Adipocyte (in vitro differentiated cells): Measurements from ENCODE around the gene SLC25A43.
"Not testable (repeated sequence)": the region's sequence is repeated elsewhere in the genome, so short reads cannot be mapped to it uniquely, and the experiment has no call there.

ENCODE experiments used
- DNase-seq: peaks from one replicate; pipeline ENCODE4 v3.0.0-alpha.2; 2015; ENCODE audit warnings: low read depth
- H3K27me3 ChIP-seq: replicated peaks from 2 replicates; pipeline ENCODE4 v1.7.0; 2013; ENCODE audit warnings: mild to moderate bottlenecking, low read length, moderate library complexity; ENCODE audit not compliant: control insufficient read depth, insufficient read depth
- H3K36me3 ChIP-seq: 2 replicates; pipeline ENCODE4 v1.7.0; 2013; ENCODE audit warnings: low read length, mild to moderate bottlenecking, moderate library complexity; ENCODE audit not compliant: control insufficient read depth, insufficient read depth, severe bottlenecking
- H3K4me1 ChIP-seq: 2 replicates; pipeline ENCODE4 v1.7.0; 2013; ENCODE audit warnings: mild to moderate bottlenecking, low read length, moderate library complexity; ENCODE audit not compliant: control insufficient read depth, insufficient read depth
- H3K4me3 ChIP-seq: 2 replicates; pipeline ENCODE4 v1.7.0; 2013; ENCODE audit warnings: mild to moderate bottlenecking, low read length, moderate library complexity
- H3K9ac ChIP-seq: 2 replicates; pipeline ENCODE4 v1.7.0; 2013; ENCODE audit warnings: mild to moderate bottlenecking, low read length, moderate library complexity
- H3K9me3 ChIP-seq: 2 replicates; pipeline ENCODE4 v1.7.0; 2013; ENCODE audit warnings: mild to moderate bottlenecking, low read length, moderate library complexity; ENCODE audit not compliant: control insufficient read depth

Gene SLC25A43

DNA sequence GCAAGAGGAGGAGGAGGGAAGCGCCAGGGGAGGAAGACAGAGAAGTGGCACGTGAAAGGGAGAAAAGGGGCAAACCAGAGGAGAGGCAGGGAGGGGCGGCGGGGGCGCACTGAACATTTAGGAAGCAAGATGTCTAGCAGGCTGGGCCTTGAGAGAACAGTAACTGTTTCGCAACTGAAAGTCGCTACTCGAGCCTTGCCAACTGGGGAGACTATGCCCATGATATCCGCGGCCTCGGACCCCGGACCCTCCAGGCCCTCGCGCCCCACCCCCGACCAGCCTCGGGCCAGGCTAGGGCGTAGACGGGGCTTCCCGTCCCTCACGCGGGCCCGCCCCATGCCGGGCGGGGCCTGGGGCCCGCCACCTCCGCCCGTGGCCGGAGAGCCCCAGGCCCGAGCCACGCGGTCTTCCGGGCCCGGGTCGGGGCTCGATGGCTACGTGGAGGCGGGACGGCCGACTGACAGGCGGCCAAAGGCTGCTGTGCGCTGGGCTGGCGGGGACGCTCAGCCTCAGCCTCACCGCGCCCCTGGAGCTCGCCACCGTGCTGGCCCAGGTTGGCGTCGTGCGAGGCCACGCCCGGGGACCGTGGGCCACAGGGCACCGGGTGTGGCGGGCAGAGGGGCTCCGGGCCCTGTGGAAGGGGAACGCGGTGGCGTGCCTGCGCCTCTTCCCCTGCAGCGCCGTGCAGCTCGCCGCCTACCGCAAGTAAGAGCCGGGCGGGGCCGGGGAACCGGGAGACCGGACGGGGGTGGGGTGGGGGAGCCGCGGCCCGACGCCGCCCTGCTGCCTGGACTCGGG lies at the start of gene SLC25A43:
TSS of gene SLC25A43 (plus strand) at position 363 of the 798 bp plus-strand sequence. CDS start at position 431, 68 bp downstream.
- Histone ChIP-seq H3K9ac (peak within 1 kb of the TSS; percentile 86), H3K27me3 (no peaks in the 10 kb centered on the region), H3K36me3 (no peaks in the 10 kb centered on the region), H3K9me3 (no peaks in the 10 kb centered on the region), H3K4me3 (peak within 1 kb of the TSS; percentile 73), H3K4me1 (peaks cover 10% of the 10 kb centered on the region)
- DNase-seq = peak; percentile 61

DNA sequence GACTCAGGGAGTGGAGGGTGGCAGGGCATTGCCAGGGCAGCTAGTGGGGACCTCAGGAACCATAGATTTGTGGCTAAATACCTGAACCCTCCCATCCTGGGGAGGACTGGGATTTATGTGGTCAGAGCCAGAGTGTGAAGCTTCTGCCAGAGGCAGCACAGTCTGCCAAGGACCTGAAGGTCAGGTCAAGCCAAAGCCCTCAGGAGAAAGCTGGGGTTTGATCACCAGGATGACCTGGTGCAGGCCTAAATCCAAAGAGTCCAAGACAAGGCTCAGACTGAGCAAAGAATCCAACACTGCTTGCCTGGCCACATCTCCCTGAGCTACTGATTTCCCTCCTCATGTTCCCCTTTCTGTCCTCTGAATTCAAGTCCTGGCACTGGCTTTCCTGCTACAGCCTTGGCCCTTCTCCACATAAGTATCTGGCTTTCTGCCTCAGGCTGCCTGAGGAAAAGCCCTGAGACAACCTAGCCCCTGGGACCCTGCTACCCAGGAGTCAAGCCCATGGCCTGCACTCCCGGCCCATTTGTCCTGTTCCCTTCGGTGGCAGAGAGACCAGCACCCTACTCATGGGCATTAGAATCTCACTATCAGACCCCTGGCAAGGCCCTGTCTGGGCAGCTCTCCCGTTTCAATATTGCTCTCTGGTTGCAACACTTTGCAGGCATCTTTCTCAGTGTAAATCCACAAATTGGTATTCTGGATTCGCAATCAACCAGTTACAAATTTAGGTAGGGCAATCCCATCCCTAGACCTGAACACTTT lies 39.3 kb upstream of the SLC25A43 start:
- H3K4me1 ChIP-seq = peaks cover 9% of the 10 kb centered on the region
- H3K27me3 ChIP-seq = peaks cover 7% of the 10 kb centered on the region
- H3K4me3 ChIP-seq = no peak overlapping the region
- no peaks in the 10 kb centered on the region for H3K9me3 ChIP-seq
- DNase-seq = peak; percentile 30
- no peak overlapping the region for H3K9ac ChIP-seq
- H3K36me3 ChIP-seq = no peaks in the 10 kb centered on the region

DNA sequence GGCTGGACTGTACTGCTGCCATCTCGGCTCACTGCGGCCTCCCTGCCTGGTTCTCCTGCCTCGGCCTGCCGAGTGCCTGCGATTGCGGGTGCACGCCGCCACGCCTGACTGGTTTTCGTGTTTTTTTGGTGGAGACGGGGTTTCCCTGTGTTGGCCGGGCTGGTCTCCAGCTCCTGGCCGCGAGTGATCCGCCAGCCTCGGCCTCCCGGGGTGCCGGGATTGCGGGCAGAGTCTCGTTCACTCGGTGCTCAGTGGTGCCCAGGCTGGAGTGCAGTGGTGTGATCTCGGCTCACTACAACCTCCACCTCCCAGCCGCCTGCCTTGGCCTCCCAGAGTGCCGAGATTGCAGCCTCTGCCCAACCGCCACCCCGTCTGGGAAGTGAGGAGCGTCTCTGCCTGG lies 37.7 kb upstream of the SLC25A43 start:
- not testable (repeated sequence) for H3K9ac ChIP-seq, H3K4me1 ChIP-seq, H3K36me3 ChIP-seq, DNase-seq, H3K27me3 ChIP-seq, H3K9me3 ChIP-seq, H3K4me3 ChIP-seq

DNA sequence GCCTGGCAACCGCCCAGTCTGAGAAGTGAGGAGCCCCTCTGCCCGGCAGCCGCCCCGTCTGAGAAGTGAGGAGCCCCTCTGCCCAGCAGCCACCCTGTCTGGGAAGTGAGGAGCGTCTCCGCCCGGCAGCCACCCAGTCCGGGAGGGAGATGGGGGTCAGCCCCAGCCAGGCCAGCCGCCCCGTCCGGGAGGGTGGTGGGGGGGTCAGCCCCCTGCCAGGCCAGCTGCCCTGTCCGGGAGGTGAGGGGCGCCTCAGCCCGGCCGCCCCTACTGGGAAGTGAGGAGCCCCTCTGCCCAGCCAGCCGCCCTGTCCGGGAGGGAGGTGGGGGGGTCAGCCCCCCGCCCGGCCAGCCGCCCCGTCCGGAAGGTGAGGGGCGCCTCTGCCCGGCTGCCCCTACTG lies 37.1 kb upstream of the SLC25A43 start:
- not testable (repeated sequence) for H3K4me3 ChIP-seq, DNase-seq, H3K9ac ChIP-seq, H3K9me3 ChIP-seq, H3K4me1 ChIP-seq, H3K27me3 ChIP-seq, H3K36me3 ChIP-seq

DNA sequence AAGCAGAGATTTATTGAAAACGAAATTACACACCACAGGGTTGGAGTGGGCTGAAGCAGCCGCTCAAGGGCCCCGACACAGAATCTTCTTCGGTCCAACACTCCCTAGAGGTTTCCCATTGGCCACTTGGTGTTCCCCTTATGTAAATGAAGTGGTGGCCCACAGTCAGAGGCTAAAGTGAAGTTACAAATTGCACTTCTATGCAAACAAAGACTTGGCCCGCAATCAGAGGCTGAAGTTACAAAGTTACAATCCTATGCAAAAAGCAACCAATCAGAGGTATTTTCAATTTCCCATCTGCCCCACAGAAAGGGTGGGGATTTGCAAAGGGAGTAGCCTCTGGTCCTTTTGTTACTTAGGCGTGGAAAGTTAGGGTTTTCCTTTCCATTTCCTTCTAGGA lies 35.7 kb upstream of the SLC25A43 start:
- H3K9ac ChIP-seq = no peak overlapping the region
- no peaks in the 10 kb centered on the region for H3K27me3 ChIP-seq
- H3K36me3 ChIP-seq = no peaks in the 10 kb centered on the region
- peaks cover 9% of the 10 kb centered on the region for H3K4me1 ChIP-seq
- H3K4me3 ChIP-seq = no peak overlapping the region
- no peaks in the 10 kb centered on the region for H3K9me3 ChIP-seq
- no peak for DNase-seq

DNA sequence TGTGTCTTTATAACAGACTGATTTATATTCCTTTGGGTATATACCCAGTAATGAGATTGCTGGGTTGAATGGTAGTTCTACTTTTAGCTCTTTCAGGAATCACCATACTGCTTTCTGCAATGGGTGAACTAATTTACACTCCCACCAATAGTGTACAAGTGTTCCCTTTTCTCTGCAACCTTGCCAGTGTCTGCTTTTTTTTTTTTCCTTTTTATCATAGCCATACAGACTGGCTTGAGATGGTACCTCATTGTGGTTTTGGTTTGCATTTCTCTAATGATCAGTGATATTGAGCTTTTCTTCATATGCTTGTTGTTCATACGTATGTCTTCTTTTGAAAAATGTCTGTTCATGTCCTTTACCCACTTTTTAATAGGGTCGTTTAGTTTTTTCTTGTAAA lies 27.3 kb upstream of the SLC25A43 start:
- H3K27me3 ChIP-seq, H3K4me3 ChIP-seq, H3K36me3 ChIP-seq, H3K9me3 ChIP-seq, DNase-seq, H3K9ac ChIP-seq, H3K4me1 ChIP-seq: not testable (repeated sequence)

DNA sequence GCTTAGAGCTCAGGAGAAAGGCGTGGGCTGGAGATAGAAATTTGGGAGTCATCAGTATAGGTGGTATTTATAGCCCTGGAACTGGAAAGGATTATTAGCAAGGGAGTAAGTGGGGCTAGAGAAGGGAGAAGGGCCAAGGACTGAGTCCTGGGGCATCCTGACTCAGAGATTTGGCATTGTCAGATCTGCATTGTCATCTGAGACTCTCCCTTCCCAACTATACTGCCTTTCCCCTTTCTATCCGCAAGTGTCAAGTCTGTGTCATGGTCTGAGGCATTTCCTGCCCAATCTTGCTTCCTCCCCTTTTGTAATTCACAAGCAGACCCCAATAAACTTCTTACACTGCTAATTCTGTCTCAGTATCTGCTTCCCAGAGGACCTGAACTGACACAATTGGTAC lies 24.4 kb upstream of the SLC25A43 start:
- H3K9ac ChIP-seq = no peak overlapping the region
- peak; percentile 6 for DNase-seq
- no peaks in the 10 kb centered on the region for H3K36me3 ChIP-seq
- no peaks in the 10 kb centered on the region for H3K9me3 ChIP-seq
- no peak overlapping the region for H3K4me3 ChIP-seq
- H3K27me3 ChIP-seq = no peaks in the 10 kb centered on the region
- H3K4me1 ChIP-seq = peaks cover 8% of the 10 kb centered on the region

DNA sequence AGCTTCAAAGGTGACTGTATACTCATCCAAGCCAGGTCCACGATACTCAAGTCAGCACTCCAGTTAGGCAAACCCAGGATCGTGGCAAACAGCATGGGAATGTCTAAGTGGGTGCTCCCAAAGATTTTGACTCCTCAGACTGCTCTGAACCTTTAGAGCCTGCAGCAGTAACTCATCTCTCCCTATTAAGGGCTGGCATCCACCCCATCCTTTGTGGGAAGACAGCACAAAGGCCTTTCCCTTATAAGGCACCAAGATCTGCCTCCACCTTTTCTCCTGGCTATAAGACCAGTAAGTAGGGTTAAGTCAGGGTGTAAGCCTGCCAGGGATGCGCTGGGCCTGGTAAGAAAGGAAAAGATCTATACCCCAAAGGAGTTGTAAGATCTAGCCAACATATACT lies 23.6 kb upstream of the SLC25A43 start:
- H3K36me3 ChIP-seq = no peaks in the 10 kb centered on the region
- H3K27me3 ChIP-seq = no peaks in the 10 kb centered on the region
- no peak for DNase-seq
- no peaks in the 10 kb centered on the region for H3K9me3 ChIP-seq
- no peak overlapping the region for H3K9ac ChIP-seq
- no peak overlapping the region for H3K4me3 ChIP-seq
- peaks cover 8% of the 10 kb centered on the region for H3K4me1 ChIP-seq

DNA sequence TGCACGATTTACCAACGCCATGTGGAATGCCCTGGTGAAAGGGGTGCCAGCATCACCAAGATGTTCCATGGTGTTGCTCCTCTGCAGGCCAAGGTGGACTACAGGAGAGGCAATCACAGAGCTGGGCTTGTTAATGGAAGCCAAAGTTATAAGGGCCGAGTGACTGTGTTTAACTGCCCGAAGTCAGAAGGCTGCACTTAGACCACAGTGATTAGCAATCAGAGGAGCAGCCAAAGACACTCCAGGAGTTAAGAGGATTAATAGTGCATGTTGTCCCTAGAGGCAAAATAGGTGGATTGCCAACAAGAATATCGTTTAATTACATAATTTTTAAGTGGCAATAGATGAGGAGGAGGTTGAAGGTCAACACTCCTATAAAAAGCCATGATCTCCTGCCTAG lies 22.8 kb upstream of the SLC25A43 start:
- no peaks in the 10 kb centered on the region for H3K27me3 ChIP-seq

DNA sequence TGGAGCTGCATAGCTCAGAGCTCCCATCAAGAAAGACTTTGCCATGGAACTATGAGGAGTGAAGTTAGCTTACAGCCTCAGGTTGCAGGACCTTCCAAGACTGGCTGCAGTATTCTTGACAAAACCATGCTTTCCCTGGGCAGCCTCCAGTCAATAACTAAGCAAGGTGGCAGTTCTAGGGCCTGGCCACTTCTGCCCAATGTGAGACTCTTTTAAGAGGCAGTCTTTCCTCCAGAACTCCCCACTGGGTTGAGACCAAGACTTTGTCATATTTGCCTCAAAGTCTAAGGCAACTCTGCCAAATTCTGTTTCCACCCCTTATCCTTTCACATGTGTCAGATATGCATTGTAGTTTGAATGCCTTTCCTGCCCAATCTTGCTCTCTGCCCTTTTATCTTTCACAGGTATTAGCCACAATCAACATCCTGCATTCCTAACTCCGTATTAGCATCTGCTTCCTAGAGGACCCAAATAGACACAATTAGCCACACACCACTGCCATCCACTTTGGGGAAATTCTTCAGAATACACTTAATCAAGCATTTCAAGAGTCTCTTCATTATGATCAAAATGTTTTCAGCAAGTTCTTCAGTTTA lies 17.7 kb upstream of the SLC25A43 start:
- Histone ChIP-seq H3K27me3 (no peaks in the 10 kb centered on the region), H3K4me1 (no peaks in the 10 kb centered on the region)
- no peak for DNase-seq

More for the DNA sequence above, 22.8 kb upstream of the SLC25A43 start:
- H3K9me3 ChIP-seq = no peaks in the 10 kb centered on the region
- H3K36me3 ChIP-seq = no peaks in the 10 kb centered on the region
- peaks cover 8% of the 10 kb centered on the region for H3K4me1 ChIP-seq
- no peak overlapping the region for H3K9ac ChIP-seq
- H3K4me3 ChIP-seq = no peak overlapping the region
- DNase-seq = no peak

DNA sequence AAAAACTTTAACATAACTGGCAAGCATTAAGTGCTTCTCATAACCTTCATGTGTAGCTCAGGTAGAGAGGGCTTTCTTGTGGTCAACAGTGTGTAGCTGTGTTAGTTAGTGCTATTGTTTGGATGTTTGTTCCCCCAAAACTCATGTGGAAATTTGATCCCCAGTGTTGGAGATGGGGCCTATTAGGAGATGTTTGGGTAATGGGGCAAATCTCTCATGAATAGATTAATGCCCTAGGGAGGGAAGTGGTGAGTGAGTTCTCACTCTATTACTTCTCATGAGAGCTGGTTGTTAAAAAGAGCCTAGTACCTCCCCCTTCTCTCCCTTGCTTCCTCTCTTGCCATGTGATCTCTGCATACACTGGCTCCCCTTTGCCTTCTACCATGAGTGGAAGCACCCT lies 16.5 kb upstream of the SLC25A43 start:
- Histone ChIP-seq H3K9me3 (no peaks in the 10 kb centered on the region), H3K27me3 (no peaks in the 10 kb centered on the region), H3K36me3 (no peaks in the 10 kb centered on the region), H3K4me1 (no peaks in the 10 kb centered on the region), H3K9ac (no peak overlapping the region), H3K4me3 (no peak overlapping the region)
- no peak for DNase-seq

More for the DNA sequence above, 17.7 kb upstream of the SLC25A43 start:
- no peaks in the 10 kb centered on the region for H3K36me3 ChIP-seq
- no peak overlapping the region for H3K9ac ChIP-seq
- H3K4me3 ChIP-seq = no peak overlapping the region
- no peaks in the 10 kb centered on the region for H3K9me3 ChIP-seq
